ENCODE data around the gene LRRC8D.

LRRC8D gene

GRCh38 chr1:89918127-89918793 lies 97.4 kb downstream of the LRRC8D start:
- H3K9me3 ChIP-seq (ENCODE audit: control insufficient read depth, low read length), result peaks cover 2% of the 10 kb centered on the region
- WGBS, result 78% methylated on average over 2 of the region's 2 CpGs
- H2BK5ac ChIP-seq (ENCODE audit: low read depth, low read length, poor library complexity, severe bottlenecking), result no peak overlapping the region

GRCh38 chr1:89918794-89919155 lies 97.9 kb downstream of the LRRC8D start:
- Histone ChIP-seq H3K27ac (ENCODE audit: low read length, poor library complexity, severe bottlenecking) (peak overlapping the region; percentile 18), H2BK120ac (ENCODE audit: low read depth, low read length) (no peak overlapping the region), H3K4ac (ENCODE audit: low read depth in 1 of 2, low read length in 2 of 2) (no peak overlapping the region), H3K9ac (ENCODE audit: low read length) (no peak overlapping the region), H3K4me1 (ENCODE audit: control insufficient read depth, insufficient read depth, low read depth, low read length) (peaks cover 4% of the 10 kb centered on the region), H3K36me3 (ENCODE audit: control insufficient read depth in 1 of 2, insufficient read depth in 2 of 2, low read depth in 1 of 2, low read length in 2 of 2) (peaks cover 0 to 3% of the 10 kb centered on the region in 2 experiments), H3K79me1 (replicated peaks; ENCODE audit: low read length, poor library complexity, severe bottlenecking) (peaks cover 7% of the 10 kb centered on the region), H3K9me3 (ENCODE audit: control insufficient read depth, low read length) (peaks cover 7% of the 10 kb centered on the region), H3K4me2 (ENCODE audit: low read length, poor library complexity, severe bottlenecking) (no peak overlapping the region), H3K14ac (ENCODE audit: low read length in 2 of 2) (no peak overlapping the region), H2BK5ac (ENCODE audit: low read depth, low read length, poor library complexity, severe bottlenecking) (no peak overlapping the region), H3K23ac (ENCODE audit: low read length in 2 of 2) (no peak overlapping the region), H3K27me3 (ENCODE audit: control insufficient read depth in 1 of 2, insufficient read depth in 1 of 2, low read length in 2 of 2) (no peaks in the 10 kb centered on the region), H4K91ac (ENCODE audit: low read length) (no peak overlapping the region), H2BK15ac (ENCODE audit: low read depth, poor library complexity, severe bottlenecking) (no peak overlapping the region), H4K8ac (ENCODE audit: low read length) (no peak overlapping the region), H2BK12ac (ENCODE audit: low read length in 2 of 2) (no peak overlapping the region), H2AFZ (ENCODE audit: low read depth, low read length) (no peak overlapping the region), H3K18ac (ENCODE audit: low read depth in 1 of 2, low read length in 2 of 2) (no peak overlapping the region), H3K4me3 (ENCODE audit: insufficient read depth in 1 of 2, low read depth in 1 of 2, low read length in 2 of 2) (no peak overlapping the region), H2AK5ac (ENCODE audit: low read length, severe bottlenecking) (no peak overlapping the region)
- DNase-seq, result no peak
- WGBS, result 68% methylated on average over 1 of the region's 1 CpG

More at GRCh38 chr1:89918127-89918793, 97.4 kb downstream of the LRRC8D start:
- Histone ChIP-seq H2BK12ac (ENCODE audit: low read length in 2 of 2) (no peak overlapping the region), H3K23ac (ENCODE audit: low read length in 2 of 2) (no peak overlapping the region), H3K27ac (ENCODE audit: low read length, poor library complexity, severe bottlenecking) (peak overlapping the region; percentile 59), H3K4ac (ENCODE audit: low read depth in 1 of 2, low read length in 2 of 2) (no peak overlapping the region), H3K27me3 (ENCODE audit: control insufficient read depth in 1 of 2, insufficient read depth in 1 of 2, low read length in 2 of 2) (no peaks in the 10 kb centered on the region), H3K14ac (ENCODE audit: low read length in 2 of 2) (no peak overlapping the region), H2BK15ac (ENCODE audit: low read depth, poor library complexity, severe bottlenecking) (no peak overlapping the region), H3K4me3 (ENCODE audit: insufficient read depth in 1 of 2, low read depth in 1 of 2, low read length in 2 of 2) (no peak overlapping the region), H2AFZ (ENCODE audit: low read depth, low read length) (no peak overlapping the region), H3K4me2 (ENCODE audit: low read length, poor library complexity, severe bottlenecking) (no peak overlapping the region), H3K9ac (ENCODE audit: low read length) (no peak overlapping the region), H2BK120ac (ENCODE audit: low read depth, low read length) (no peak overlapping the region), H4K91ac (ENCODE audit: low read length) (no peak overlapping the region), H3K79me1 (replicated peaks; ENCODE audit: low read length, poor library complexity, severe bottlenecking) (peaks cover 5% of the 10 kb centered on the region), H3K36me3 (ENCODE audit: control insufficient read depth in 1 of 2, insufficient read depth in 2 of 2, low read depth in 1 of 2, low read length in 2 of 2) (peaks cover 0 to 3% of the 10 kb centered on the region in 2 experiments), H2AK5ac (ENCODE audit: low read length, severe bottlenecking) (peak overlapping the region; percentile 62), H4K8ac (ENCODE audit: low read length) (no peak overlapping the region), H3K18ac (ENCODE audit: low read depth in 1 of 2, low read length in 2 of 2) (no peak overlapping the region), H3K4me1 (ENCODE audit: control insufficient read depth, insufficient read depth, low read depth, low read length) (peaks cover 4% of the 10 kb centered on the region)
- no peak for DNase-seq

- no peak overlapping the region for H3K4ac ChIP-seq (ENCODE audit: low read depth in 1 of 2, low read length in 2 of 2)
- no peak overlapping the region for H2AFZ ChIP-seq (ENCODE audit: low read depth, low read length)
- H2BK15ac ChIP-seq (ENCODE audit: low read depth, poor library complexity, severe bottlenecking), result no peak overlapping the region
- no peak overlapping the region for H3K23ac ChIP-seq (ENCODE audit: low read length in 2 of 2)
- no peak for DNase-seq
- peaks cover 10% of the 10 kb centered on the region for H3K9me3 ChIP-seq (ENCODE audit: control insufficient read depth, low read length)
- peak overlapping the region; percentile 89 for H2AK5ac ChIP-seq (ENCODE audit: low read length, severe bottlenecking)
- no peak overlapping the region for H3K4me3 ChIP-seq (ENCODE audit: insufficient read depth in 1 of 2, low read depth in 1 of 2, low read length in 2 of 2)
- H3K27ac ChIP-seq (ENCODE audit: low read length, poor library complexity, severe bottlenecking), result peak overlapping the region; percentile 18
- H3K36me3 ChIP-seq (ENCODE audit: control insufficient read depth in 1 of 2, insufficient read depth in 2 of 2, low read depth in 1 of 2, low read length in 2 of 2), result peaks cover 0 to 1% of the 10 kb centered on the region in 2 experiments
- no peak overlapping the region for H4K8ac ChIP-seq (ENCODE audit: low read length)
- H2BK120ac ChIP-seq (ENCODE audit: low read depth, low read length), result peak overlapping the region; percentile 34
- H3K18ac ChIP-seq (ENCODE audit: low read depth in 1 of 2, low read length in 2 of 2), result no peak overlapping the region
- H3K4me1 ChIP-seq (ENCODE audit: control insufficient read depth, insufficient read depth, low read depth, low read length), result peaks cover 3% of the 10 kb centered on the region
- no peak overlapping the region for H3K9ac ChIP-seq (ENCODE audit: low read length)
- H3K27me3 ChIP-seq (ENCODE audit: control insufficient read depth in 1 of 2, insufficient read depth in 1 of 2, low read length in 2 of 2), result no peaks in the 10 kb centered on the region
- H2BK5ac ChIP-seq (ENCODE audit: low read depth, low read length, poor library complexity, severe bottlenecking), result peak overlapping the region; percentile 66
- no peak overlapping the region for H2BK12ac ChIP-seq (ENCODE audit: low read length in 2 of 2)
- peak overlapping the region; percentile 39 for H3K4me2 ChIP-seq (ENCODE audit: low read length, poor library complexity, severe bottlenecking)
- no peak overlapping the region for H3K14ac ChIP-seq (ENCODE audit: low read length in 2 of 2)
- H3K79me1 ChIP-seq (replicated peaks; ENCODE audit: low read length, poor library complexity, severe bottlenecking), result peaks cover 7% of the 10 kb centered on the region
- no peak overlapping the region for H4K91ac ChIP-seq (ENCODE audit: low read length)
These were observed 98.3 kb downstream of the LRRC8D start for GRCh38 chr1:89919174-89919573.

- H2BK12ac ChIP-seq (ENCODE audit: low read length in 2 of 2), result no peak overlapping the region
- no peak overlapping the region for H2BK5ac ChIP-seq (ENCODE audit: low read depth, low read length, poor library complexity, severe bottlenecking)
- H3K4me1 ChIP-seq (ENCODE audit: control insufficient read depth, insufficient read depth, low read depth, low read length), result peaks cover 2% of the 10 kb centered on the region
- no peaks in the 10 kb centered on the region for H3K27me3 ChIP-seq (ENCODE audit: control insufficient read depth in 1 of 2, insufficient read depth in 1 of 2, low read length in 2 of 2)
- H2BK15ac ChIP-seq (ENCODE audit: low read depth, poor library complexity, severe bottlenecking), result no peak overlapping the region
- no peak overlapping the region for H4K8ac ChIP-seq (ENCODE audit: low read length)
- peaks cover 18% of the 10 kb centered on the region for H3K9me3 ChIP-seq (ENCODE audit: control insufficient read depth, low read length)
- H3K79me1 ChIP-seq (replicated peaks; ENCODE audit: low read length, poor library complexity, severe bottlenecking), result peaks cover 13% of the 10 kb centered on the region
- no peak overlapping the region for H4K91ac ChIP-seq (ENCODE audit: low read length)
- H3K36me3 ChIP-seq (ENCODE audit: control insufficient read depth in 1 of 2, insufficient read depth in 2 of 2, low read depth in 1 of 2, low read length in 2 of 2), result no peaks in the 10 kb centered on the region
- no peak for DNase-seq
- no peak overlapping the region for H3K23ac ChIP-seq (ENCODE audit: low read length in 2 of 2)
- no peak overlapping the region for H2AFZ ChIP-seq (ENCODE audit: low read depth, low read length)
- H3K18ac ChIP-seq (ENCODE audit: low read depth in 1 of 2, low read length in 2 of 2), result no peak overlapping the region
- no peak overlapping the region for H3K4me2 ChIP-seq (ENCODE audit: low read length, poor library complexity, severe bottlenecking)
- WGBS, result no CpG with 5 or more reads among the region's 2 CpGs
- no peak overlapping the region for H2BK120ac ChIP-seq (ENCODE audit: low read depth, low read length)
- H3K14ac ChIP-seq (ENCODE audit: low read length in 2 of 2), result no peak overlapping the region
- no peak overlapping the region for H3K4ac ChIP-seq (ENCODE audit: low read depth in 1 of 2, low read length in 2 of 2)
- H3K27ac ChIP-seq (ENCODE audit: low read length, poor library complexity, severe bottlenecking), result no peak overlapping the region
- H3K9ac ChIP-seq (ENCODE audit: low read length), result no peak overlapping the region
- H2AK5ac ChIP-seq (ENCODE audit: low read length, severe bottlenecking), result no peak overlapping the region
- no peak overlapping the region for H3K4me3 ChIP-seq (ENCODE audit: insufficient read depth in 1 of 2, low read depth in 1 of 2, low read length in 2 of 2)
These were observed 102.1 kb downstream of the LRRC8D start for GRCh38 chr1:89922911-89923310.
